Dorsolateral prefrontal cortex (tissue), 118 donors: Measurements from ENCODE around the gene SUN3. TPM values are rescaled to one million over a fixed set of nuclear protein-coding genes. Genes with fewer than 3 reads are reported as not detected.

Source experiments
- total RNA-seq, 120 experiments: library from RNA; stranded (reverse); gene quantifications; one replicate each; pipeline versions ENCODE4 v1.2.3 to v1.2.4, GENCODE V29; 2022

SUN3 gene
- total RNA-seq, 120 experiments from 2014 or later, result 0.32 to 2.5 (median 0.81) TPM; not detected in 61

Other genes with a start within 250 kb of the SUN3 start
- 1 to 10 TPM in 119 of 120 experiments, under 1 TPM in 1; 0.97 to 7.2 (median 2.7) TPM for gene PKD1L1, start 80.6 kb downstream of the SUN3 start, total RNA-seq
- 10 to 100 TPM; 24.5 to 61.6 (median 38.5) TPM for gene HUS1, start 49.5 kb downstream of the SUN3 start, total RNA-seq
- 1 to 10 TPM in 3 of 120 experiments, under 1 TPM in 16, not detected in 101; 0.20 to 1.7 (median 0.41) TPM for gene C7orf57, start 6.4 kb upstream of the SUN3 start, total RNA-seq
- 10 to 100 TPM; 25.8 to 76.9 (median 50.4) TPM for gene UPP1, start 60.2 kb upstream of the SUN3 start, total RNA-seq
- gene ABCA13, start 142.4 kb upstream of the SUN3 start, total RNA-seq, result 1 to 10 TPM in 1 of 120 experiments, under 1 TPM in 58, not detected in 61; 0.03 to 1.2 (median 0.15) TPM